ENCODE data around the gene GORASP2. TPM values are rescaled to one million over a fixed set of nuclear protein-coding genes. Genes with fewer than 3 reads are reported as not detected.

The GORASP2 gene
- total and polyA plus RNA-seq, 2 donors (not counting 1 experiment from before 2014, with no cell fraction given), result 28.2 to 228 TPM

DNA sequence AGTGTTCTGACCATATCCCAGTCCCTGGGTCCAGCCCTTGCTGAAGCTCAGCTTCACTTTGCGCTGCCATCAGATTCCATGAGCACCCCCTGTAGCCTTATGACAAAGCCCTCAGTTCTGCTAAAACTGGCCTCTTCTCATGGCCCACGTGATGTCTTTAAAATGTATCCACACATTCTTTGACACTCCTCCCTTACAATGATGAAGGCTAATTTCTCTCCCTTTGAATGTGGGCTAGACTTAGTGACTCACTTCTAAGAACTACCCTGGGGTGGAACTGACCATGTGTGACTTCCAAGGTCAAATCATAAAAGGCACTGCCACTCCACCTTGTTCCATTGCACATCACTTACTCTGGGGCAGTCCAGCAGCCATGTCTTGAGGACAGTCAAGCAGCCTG, 45.4 kb upstream of the GORASP2 start:
- H3K4me2 ChIP-seq (ENCODE audit: extremely low read depth, insufficient read depth, low read length), result no peak overlapping the region
- H2AFZ ChIP-seq (ENCODE audit: low read length), result no peak overlapping the region
- no peak overlapping the region for H3K27ac ChIP-seq (ENCODE audit: insufficient read depth, low read length)
- H3K27me3 ChIP-seq (ENCODE audit: control insufficient read depth, insufficient read depth, low read length), result no peaks in the 10 kb centered on the region
- H3K4me1 ChIP-seq (ENCODE audit: control insufficient read depth, extremely low read depth, insufficient read depth, low read length), result no peaks in the 10 kb centered on the region
- no peaks in the 10 kb centered on the region for H4K20me1 ChIP-seq (ENCODE audit: control insufficient read depth, extremely low read depth, insufficient read depth, low read length)
- H3K36me3 ChIP-seq (ENCODE audit: control insufficient read depth, insufficient read depth, low read length), result no peaks in the 10 kb centered on the region
- no peaks in the 10 kb centered on the region for H3K79me2 ChIP-seq (ENCODE audit: control insufficient read depth, insufficient read depth, low read length)
- DNase-seq (ENCODE audit: low read depth in 2 of 2), result peak in 1 of 2 donors; percentile 47
- no peak overlapping the region for H3K4me3 ChIP-seq (replicated peaks in 1 of 4; ENCODE audit: control extremely low read depth in 1 of 4, insufficient read depth in 1 of 4, low read depth in 3 of 4, low read length in 4 of 4)
- no peaks in the 10 kb centered on the region for H3K9me3 ChIP-seq (ENCODE audit: control insufficient read depth, insufficient read depth, low read depth, low read length)
- no peak for TF ChIP-seq EZH2 (IDR thresholded peaks at IDR 0.05; ENCODE audit: low read length, missing control alignments)
- TF ChIP-seq, protein P1, sequence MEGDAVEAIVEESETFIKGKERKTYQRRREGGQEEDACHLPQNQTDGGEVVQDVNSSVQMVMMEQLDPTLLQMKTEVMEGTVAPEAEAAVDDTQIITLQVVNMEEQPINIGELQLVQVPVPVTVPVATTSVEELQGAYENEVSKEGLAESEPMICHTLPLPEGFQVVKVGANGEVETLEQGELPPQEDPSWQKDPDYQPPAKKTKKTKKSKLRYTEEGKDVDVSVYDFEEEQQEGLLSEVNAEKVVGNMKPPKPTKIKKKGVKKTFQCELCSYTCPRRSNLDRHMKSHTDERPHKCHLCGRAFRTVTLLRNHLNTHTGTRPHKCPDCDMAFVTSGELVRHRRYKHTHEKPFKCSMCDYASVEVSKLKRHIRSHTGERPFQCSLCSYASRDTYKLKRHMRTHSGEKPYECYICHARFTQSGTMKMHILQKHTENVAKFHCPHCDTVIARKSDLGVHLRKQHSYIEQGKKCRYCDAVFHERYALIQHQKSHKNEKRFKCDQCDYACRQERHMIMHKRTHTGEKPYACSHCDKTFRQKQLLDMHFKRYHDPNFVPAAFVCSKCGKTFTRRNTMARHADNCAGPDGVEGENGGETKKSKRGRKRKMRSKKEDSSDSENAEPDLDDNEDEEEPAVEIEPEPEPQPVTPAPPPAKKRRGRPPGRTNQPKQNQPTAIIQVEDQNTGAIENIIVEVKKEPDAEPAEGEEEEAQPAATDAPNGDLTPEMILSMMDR (conservative IDR thresholded peaks at IDR 0.05 in 1 of 2, IDR thresholded peaks at IDR 0.05 in 1 of 2; ENCODE audit: low read depth in 1 of 2, low read length in 2 of 2), result no peak
- H3K9ac ChIP-seq (ENCODE audit: insufficient read depth, low read length), result no peak overlapping the region

DNA sequence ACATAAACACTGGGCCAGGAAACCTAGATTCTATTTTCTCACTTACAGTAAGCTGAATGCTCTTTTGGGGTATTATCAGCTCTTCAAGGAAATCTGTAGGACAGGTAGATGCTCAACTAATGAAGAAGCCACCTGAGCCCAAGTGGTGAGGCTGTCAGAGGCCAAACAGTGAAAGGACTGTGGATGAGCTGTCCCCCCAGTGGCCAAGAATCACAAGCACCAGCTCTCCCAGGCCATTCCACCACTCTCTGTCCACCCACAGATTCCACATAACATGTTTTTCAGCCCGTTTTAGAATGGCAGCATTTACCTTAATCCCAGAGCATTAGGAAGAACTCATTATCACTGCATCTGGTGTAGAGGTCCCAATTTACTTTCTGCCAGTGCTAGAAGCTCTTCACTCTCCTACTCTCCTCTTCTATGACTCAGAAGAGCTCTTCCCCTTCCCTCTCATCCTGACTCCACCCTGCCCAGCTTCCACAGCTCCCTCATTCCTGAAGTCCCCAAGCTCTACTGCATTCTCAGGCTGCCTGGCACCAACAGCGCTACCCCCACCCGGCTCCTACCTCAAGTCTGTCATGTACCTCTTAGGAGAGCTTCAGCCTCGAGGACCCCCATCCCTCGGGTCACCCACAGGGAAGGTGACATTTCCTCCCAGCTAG, 43.8 kb upstream of the GORASP2 start:
- no peak overlapping the region for H2AFZ ChIP-seq (ENCODE audit: low read length)
- TF ChIP-seq, protein P1 (conservative IDR thresholded peaks at IDR 0.05 in 1 of 2, IDR thresholded peaks at IDR 0.05 in 1 of 2; ENCODE audit: low read depth in 1 of 2, low read length in 2 of 2), result no peak
- no peak for TF ChIP-seq EZH2 (IDR thresholded peaks at IDR 0.05; ENCODE audit: low read length, missing control alignments)
- no peak overlapping the region for H3K4me2 ChIP-seq (ENCODE audit: extremely low read depth, insufficient read depth, low read length)
- H3K4me3 ChIP-seq (replicated peaks in 1 of 4; ENCODE audit: control extremely low read depth in 1 of 4, insufficient read depth in 1 of 4, low read depth in 3 of 4, low read length in 4 of 4), result no peak overlapping the region
- H3K4me1 ChIP-seq (ENCODE audit: control insufficient read depth, extremely low read depth, insufficient read depth, low read length), result no peaks in the 10 kb centered on the region
- no peaks in the 10 kb centered on the region for H3K27me3 ChIP-seq (ENCODE audit: control insufficient read depth, insufficient read depth, low read length)
- H3K9me3 ChIP-seq (ENCODE audit: control insufficient read depth, insufficient read depth, low read depth, low read length), result no peaks in the 10 kb centered on the region
- peak in 1 of 2 donors; percentile 48 for DNase-seq (ENCODE audit: low read depth in 2 of 2)
- no peak overlapping the region for H3K27ac ChIP-seq (ENCODE audit: insufficient read depth, low read length)
- no peaks in the 10 kb centered on the region for H3K36me3 ChIP-seq (ENCODE audit: control insufficient read depth, insufficient read depth, low read length)
- no peaks in the 10 kb centered on the region for H4K20me1 ChIP-seq (ENCODE audit: control insufficient read depth, extremely low read depth, insufficient read depth, low read length)
- no peak overlapping the region for H3K9ac ChIP-seq (ENCODE audit: insufficient read depth, low read length)
- H3K79me2 ChIP-seq (ENCODE audit: control insufficient read depth, insufficient read depth, low read length), result no peaks in the 10 kb centered on the region

DNA sequence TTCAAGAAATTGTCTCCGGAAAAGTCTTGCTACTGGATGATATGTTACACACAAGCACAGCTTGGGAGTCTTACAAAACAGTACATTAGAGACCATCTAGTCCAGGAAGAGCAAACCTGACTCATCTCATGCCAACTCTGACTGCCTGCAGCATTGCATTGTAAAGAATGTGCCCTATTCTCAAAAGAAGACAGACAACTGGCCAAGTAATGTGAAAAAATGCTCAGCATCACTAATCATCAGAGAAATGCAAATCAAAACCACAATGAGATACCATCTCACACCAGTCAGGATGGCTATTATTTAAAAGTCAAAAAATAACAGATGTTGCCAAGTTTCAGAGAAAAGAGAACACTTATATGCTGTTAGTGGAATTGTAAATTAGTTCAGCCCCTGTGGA, 42.7 kb upstream of the GORASP2 start:
- peak in 1 of 2 donors; percentile 97 for DNase-seq (ENCODE audit: low read depth in 2 of 2)
- Histone ChIP-seq H3K4me1 (ENCODE audit: control insufficient read depth, extremely low read depth, insufficient read depth, low read length) (no peaks in the 10 kb centered on the region), H3K27ac (ENCODE audit: insufficient read depth, low read length) (no peak overlapping the region), H3K4me2 (ENCODE audit: extremely low read depth, insufficient read depth, low read length) (no peak overlapping the region), H3K27me3 (ENCODE audit: control insufficient read depth, insufficient read depth, low read length) (no peaks in the 10 kb centered on the region), H3K9ac (ENCODE audit: insufficient read depth, low read length) (no peak overlapping the region), H3K4me3 (replicated peaks in 1 of 4; ENCODE audit: control extremely low read depth in 1 of 4, insufficient read depth in 1 of 4, low read depth in 3 of 4, low read length in 4 of 4) (no peak overlapping the region), H3K9me3 (ENCODE audit: control insufficient read depth, insufficient read depth, low read depth, low read length) (no peaks in the 10 kb centered on the region), H2AFZ (ENCODE audit: low read length) (no peak overlapping the region), H4K20me1 (ENCODE audit: control insufficient read depth, extremely low read depth, insufficient read depth, low read length) (no peaks in the 10 kb centered on the region), H3K36me3 (ENCODE audit: control insufficient read depth, insufficient read depth, low read length) (no peaks in the 10 kb centered on the region), H3K79me2 (ENCODE audit: control insufficient read depth, insufficient read depth, low read length) (no peaks in the 10 kb centered on the region)
- no peak for TF ChIP-seq EZH2 (IDR thresholded peaks at IDR 0.05; ENCODE audit: low read length, missing control alignments)
- TF ChIP-seq, protein P1 (conservative IDR thresholded peaks at IDR 0.05 in 1 of 2, IDR thresholded peaks at IDR 0.05 in 1 of 2; ENCODE audit: low read depth in 1 of 2, low read length in 2 of 2), result no peak
